ENCODE measurements around the gene GCC2.
"Not testable (repeated sequence)": the region's sequence is repeated elsewhere in the genome, so short reads cannot be mapped to it uniquely, and the experiment has no call there.

The GCC2 gene

DNA sequence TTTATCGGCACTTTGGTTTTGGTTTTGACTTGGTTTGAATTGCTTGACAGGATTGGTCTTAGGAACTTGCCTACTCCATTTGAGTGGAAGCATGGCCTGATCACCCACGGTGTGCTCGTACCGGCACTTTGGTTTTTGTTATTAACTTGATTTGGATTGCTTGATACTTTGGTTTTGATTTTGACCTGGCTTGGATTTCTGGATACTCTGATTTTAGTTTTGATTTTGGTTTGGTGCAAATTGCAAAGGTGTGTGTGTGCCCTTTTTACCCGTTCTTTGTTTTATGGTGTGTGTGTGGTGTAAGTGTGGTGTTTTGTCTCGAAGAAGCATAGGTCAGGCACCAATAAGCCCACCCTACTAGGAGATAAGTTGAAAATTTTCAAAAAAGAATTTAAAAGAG, 75.7 kb downstream of the GCC2 start:
- not testable (repeated sequence) for DNase-seq

DNA sequence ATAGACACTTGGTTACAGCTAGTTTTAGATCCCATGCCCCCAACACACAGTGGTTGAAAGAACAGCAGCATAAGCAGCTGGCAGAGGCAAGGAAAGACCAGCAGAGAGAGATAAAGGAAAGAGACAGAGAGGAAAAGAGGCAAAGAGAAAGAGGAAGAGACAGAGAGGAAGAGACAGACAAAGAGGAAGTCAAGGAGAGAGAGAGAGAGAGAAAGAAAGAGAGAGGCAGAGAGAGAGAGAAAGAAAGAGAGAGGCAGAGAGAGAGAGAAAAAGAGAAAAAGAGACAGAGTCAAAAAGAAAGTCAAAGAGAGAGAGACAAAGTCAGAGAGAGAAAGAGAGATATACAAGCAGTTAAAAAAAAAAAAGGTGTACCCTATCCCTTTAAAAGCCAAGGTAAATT, 76.3 kb downstream of the GCC2 start:
- not testable (repeated sequence) for DNase-seq

DNA sequence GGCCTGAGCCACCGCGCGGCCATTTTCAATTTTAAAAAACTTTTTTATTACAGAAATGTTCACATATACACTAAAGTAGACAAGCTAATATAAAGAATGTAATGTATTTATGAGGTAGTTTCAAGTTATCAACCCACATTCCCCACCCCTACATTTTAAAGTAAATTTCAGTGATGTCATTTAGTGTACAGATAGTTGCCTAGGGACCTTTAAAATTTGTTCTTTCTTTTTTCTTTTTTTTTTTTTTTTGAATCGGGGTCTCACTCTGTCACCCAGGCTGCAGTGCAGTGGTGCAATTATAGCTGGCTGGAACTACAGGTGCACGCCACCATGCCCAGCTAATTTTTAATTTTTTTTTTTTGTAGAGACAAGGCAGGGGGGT, 82.7 kb downstream of the GCC2 start:
- no peak for DNase-seq

DNA sequence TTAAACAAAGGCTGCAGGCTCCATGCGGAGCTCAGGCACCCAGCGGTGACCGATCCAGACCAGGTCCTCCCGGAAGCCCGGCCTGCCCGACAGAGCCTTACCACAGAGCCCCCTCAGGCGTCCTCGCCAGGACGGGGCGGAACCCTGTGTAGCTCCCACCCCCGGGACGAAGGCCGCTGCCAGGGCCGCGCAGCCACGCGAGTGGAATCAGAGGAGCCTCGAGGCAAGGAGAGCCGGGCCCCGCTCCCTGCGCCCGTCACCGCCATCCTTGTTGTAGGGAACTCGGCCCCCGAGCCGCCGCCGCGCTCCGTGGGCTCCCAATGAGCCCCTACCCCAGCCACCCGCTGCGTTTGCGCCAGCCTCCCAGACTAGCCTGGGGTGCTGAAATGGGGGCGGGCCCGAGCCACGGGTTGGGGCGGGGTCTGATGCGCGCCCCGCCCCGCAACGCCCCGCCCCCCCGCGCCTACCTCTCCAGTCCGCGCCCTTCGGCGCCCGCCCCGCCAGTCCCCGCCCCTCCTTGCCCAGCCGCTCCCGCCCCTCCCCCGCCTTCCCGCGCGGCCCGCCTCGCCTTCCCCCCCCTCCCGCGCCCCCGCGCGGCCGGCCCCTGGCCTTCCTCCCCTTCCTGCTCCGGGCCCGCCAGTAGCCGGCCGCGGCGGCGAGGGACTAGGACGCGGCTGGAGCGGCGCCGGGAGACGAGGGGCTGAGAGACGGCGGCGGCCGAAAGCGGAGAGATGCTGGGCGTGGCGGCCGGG, 85.0 kb downstream of the GCC2 start, which contains the start of gene LIMS1:
Gene LIMS1, plus strand, starts transcription at position 639 of the 752 bp plus-strand sequence. Its CDS starts 93 bp downstream, at position 732.
- DNase-seq: peak; percentile 89

- DNase-seq: peak; percentile 45
Measured at GRCh38 chr2:108534584-108535356, 85.8 kb downstream of the GCC2 start.

DNA sequence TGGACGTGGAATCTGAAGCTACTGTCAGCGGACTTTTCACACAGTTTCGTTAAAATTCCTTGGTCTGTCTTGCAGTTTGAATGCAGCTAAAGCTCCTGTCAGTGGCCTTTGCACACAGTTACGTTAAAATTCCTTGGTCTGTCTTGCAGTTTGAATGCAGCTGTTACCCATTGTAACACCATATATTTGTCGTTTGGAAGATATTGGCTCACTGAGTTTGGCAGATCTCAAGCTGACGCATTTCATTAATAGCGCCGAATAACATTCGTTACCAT, 86.3 kb downstream of the GCC2 start:
- DNase-seq: no peak

DNA sequence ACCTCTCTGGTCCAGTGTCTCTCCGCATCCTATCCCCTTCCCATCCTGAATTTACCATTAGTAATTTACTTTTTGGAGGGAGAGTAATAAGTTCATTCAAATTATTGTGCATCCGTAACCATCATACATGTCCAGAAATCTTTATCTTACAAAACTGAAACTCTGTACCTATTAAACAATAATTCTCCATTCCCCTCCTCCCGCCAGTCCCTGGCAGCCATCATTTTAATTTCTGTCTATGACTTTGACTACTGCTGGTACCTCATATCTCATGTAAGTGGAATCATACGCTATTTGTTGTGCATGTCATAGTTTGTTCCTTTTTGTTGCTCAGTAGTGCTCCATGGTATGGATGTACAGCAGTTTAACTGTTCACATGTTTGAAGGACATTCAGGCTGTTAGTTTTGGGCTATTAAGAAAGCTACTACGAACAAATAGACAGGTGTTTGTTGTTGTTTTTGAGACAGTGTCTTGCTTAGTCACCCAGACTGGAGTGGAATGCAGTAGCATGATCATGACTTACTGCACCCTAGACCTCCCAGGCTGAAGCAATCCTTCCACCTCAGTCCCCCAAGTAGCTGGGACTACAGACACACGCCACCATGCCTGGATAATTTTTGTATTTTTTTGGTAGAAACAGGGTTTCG, 87.3 kb downstream of the GCC2 start:
- DNase-seq: no peak

- no peak for DNase-seq
Measured at GRCh38 chr2:108536911-108537310, 87.9 kb downstream of the GCC2 start.

DNA sequence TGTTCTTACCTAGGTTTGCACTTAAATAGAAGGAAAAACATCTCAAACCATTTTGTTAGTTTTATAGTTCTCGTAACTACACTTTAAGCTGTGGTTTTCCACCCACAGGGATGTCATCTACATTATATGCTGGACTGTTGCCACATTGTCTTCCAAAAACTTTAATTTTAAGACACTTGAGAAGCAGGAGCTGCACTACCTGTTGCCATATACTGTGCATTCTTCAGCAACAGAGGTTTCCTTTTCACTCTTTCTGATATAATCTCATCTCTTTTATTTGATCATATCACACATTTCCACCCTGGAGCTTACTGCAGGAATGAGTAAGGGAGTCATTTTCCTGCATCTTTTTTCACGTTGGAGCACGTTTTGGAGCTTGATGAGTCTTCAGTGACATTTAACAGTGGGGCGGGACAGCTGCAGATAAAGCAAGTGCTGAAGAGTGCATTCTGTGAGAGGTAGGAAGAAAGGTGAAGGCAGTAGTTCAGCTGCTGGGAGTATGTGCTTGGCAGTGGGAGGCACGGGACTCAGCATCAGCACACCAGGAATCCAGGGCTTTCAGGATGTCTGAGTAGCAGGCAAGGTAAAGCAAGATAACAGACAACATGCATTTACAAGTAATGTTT, 89.1 kb downstream of the GCC2 start:
- DNase-seq: no peak

DNA sequence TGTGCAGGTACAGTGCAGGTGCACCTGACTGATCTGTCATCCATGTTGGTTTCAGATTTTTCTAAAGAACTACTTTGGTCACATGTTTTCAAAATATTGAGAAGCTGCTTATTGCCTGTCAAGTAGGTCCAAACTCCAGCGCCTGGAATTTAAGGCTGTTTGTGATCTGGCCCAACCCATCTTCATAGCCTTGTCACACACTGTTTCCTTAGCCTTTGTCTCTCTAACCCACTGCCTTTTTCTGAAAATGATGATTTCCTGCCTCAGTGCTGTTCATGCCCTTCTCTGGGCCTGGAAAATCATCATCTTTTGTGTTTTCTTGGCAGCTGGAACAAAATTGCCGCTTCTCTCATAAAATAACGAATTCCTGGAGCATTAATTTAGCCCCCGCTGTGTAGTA, 92.4 kb downstream of the GCC2 start:
- DNase-seq: no peak

- DNase-seq: no peak
Measured at GRCh38 chr2:108542071-108542470, 93.1 kb downstream of the GCC2 start.

DNA sequence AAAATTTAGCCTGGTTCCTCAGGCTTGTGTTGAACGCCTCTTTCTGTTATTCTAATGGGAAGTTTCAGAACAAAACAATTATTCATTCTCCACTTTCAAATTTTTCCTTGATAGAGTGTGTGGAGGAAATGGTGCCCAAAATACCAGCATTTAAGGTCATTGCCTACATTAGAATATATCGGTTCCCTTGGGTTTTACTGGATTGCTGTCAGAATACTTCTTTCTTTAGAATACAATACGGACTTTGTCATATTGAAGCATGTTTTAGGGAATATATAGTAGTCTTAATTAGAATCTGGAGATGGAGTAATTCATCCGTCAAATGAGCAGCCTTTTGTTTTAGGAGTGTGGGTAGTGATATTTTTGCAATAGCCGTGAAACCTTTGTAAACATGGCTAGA, 98.6 kb downstream of the GCC2 start:
- DNase-seq: no peak

- no peak for DNase-seq
Measured at GRCh38 chr2:108548208-108549003, 99.4 kb downstream of the GCC2 start.

GRCh38 chr2:108552566-108552965, 103.6 kb downstream of the GCC2 start:
- DNase-seq: no peak

- DNase-seq: no peak
Measured at GRCh38 chr2:108553209-108553919, 104.4 kb downstream of the GCC2 start.

- no peak for DNase-seq
Measured at GRCh38 chr2:108554528-108554927, 105.5 kb downstream of the GCC2 start.

DNA sequence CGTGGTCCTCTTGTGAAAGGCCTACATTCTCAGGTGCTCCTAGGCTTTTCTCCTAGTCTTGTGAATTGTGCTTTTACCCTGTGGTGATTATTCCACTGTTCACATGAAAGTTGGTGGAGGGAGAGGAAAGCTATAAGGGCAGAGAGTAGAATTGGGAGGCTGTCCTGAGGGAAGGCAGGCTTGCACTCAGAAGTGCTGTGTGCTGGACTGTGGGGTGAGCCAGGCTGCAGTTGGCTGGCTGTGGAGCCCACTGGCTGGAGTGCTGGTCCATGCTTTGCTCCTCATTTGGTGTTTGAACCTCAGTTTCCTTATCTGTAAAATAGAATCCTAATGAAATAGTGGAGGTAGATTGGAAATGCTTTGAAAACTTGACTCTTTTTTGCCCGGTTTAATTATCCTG, 106.6 kb downstream of the GCC2 start:
- DNase-seq: no peak

- DNase-seq: not testable (repeated sequence)
Measured at GRCh38 chr2:108556581-108556980, 107.6 kb downstream of the GCC2 start.

Measured in CD4-positive, alpha-beta T cell treated with Interleukin-17A for 1 hour (primary cell).